Measurements from ENCODE around the gene DYNLL1. TPM values are rescaled to one million over a fixed set of nuclear protein-coding genes. Genes with fewer than 3 reads are reported as not detected.
"Not testable (repeated sequence)": the region's sequence is repeated elsewhere in the genome, so short reads cannot be mapped to it uniquely, and the experiment has no call there.

The DYNLL1 gene
- 142 TPM for total RNA-seq
- long read RNA-seq, transcript DYNLL1-201 (3 exons, 720 nt): major isoform, 10 of 19 reads
- long read RNA-seq, partial matches to known transcripts: 0 of 19 reads
- long read RNA-seq, other reads (novel, unspliced or antisense): 5 of 19 reads

DNA sequence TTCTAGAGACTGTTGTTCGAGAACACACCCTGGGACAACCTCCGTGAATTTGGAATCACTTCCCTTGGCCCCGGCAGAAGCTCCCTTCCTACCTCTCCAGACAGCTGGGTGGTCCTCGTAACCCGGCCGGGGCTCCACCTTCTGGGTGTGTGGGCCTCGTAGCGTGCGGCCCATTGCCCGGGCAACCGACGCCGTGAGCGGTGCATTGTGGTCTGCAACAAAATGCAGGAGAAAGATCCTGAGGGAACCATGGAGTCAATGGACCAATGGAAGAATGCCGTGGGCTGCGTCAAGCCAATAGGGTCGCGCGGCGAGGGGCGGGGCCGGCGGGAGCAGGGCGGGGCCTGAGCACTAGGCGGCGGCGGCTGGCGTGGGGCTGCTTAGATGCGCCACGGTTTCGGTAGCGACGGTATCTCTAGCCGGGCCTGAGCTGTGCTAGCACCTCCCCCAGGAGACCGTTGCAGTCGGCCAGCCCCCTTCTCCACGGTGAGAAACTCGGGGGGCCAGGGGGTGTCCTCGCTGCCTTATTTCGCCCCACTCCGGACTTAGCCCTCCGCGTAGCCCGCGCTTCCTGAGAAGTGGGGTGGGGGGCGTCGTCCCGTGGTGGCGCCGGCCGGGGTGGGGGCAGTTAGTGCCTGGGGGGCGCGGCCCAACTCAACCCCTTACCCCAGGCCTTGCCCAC is at the start of gene DYNLL1:
Gene DYNLL1, plus strand, starts transcription at position 383 of the 682 bp plus-strand sequence. CDS start 309 bp downstream, outside the sequence.
- peak; percentile 99 for DNase-seq (ENCODE audit: low spot score)

DNA sequence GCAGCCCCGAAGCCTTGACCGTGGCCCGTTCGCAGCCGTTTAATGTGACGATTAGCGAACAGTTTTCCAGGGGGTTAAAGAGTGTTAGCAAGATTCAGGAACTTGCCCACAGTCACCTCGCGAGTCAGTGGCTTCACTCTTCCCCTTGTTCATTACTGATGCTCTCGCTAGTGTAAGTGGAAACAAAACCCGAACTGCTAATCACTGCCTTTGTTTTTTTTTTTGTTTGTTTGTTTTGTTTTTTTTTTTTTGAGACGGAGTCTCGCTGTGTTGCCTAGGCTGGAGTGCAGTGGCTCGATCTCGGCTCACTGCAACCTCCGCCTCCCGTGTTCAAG is 49.1 kb upstream of the DYNLL1 start:
- peak; percentile 65 for DNase-seq (ENCODE audit: low spot score)

DNA sequence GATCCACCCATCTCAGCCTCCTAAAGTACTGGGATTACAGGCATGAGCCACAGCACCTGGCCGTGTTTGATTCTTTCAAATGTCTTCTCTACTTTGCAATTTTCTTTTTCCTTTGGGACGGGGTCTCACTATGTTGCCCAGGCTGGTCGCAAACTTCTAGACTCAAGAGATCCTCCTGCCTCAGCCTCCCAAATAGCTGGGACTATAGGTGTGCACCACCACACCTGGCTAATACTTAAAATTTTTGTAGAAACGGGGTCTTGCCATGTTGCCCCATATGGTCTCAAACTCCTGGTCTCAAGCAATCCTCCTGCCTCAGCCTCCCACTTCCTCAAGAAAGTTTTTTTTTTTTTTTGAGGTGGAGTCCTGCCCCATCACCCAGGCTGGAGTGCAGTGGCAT is 47.9 kb upstream of the DYNLL1 start:
- no peak for DNase-seq (ENCODE audit: low spot score)

DNA sequence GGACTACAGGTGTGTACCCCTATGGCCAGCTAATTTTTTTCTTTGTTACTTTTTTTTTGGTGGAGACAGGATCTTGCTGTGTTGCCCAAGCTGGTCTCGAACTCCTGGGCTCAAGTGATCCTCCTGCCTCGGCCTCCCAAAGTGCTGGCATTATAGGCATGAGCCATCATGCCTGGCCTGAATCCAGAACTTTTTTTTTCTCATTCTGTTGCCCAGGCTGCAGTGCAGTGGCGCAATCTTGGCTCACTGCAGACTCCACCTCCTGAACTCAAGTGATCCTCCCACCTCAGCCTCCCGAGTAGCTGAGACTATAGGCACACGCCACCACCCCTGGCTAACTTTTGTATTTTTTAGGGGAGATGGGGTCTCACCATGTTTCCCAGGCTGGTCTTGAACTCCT is 43.4 kb upstream of the DYNLL1 start:
- DNase-seq (ENCODE audit: low spot score): not testable (repeated sequence)

DNA sequence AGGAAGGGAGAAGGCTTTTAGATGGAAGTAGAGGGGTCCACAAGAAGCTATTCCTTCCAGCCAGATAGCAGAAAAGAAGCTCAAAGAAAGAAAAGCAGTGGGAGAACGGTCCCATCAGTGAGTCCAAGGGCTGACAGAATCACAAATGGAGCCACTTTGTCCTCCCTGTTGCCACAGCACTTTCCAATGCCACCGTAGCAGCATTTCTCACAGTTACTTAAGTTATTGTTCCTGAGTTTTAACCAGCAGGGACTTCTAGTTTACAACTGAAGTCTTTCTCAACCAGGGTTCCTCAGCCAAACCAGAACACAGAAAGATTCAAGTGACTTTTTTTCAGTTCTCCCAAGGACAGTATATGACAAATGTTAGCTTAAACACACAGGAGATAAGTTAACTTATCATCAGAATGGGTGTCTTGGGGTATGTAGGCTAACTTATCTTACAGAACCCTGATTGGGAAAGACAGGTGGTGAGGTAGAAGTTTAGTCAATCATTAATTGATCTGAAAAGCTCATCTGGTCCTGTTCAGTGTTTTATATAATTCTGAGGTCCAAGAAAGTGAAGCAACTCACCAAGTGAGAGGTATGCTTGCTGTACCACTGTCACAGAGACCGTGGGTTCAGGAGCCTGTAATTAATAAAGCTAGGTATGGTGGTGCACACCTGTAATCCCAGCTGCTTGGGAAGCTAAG is 42.7 kb upstream of the DYNLL1 start:
- no peak for DNase-seq (ENCODE audit: low spot score)

DNA sequence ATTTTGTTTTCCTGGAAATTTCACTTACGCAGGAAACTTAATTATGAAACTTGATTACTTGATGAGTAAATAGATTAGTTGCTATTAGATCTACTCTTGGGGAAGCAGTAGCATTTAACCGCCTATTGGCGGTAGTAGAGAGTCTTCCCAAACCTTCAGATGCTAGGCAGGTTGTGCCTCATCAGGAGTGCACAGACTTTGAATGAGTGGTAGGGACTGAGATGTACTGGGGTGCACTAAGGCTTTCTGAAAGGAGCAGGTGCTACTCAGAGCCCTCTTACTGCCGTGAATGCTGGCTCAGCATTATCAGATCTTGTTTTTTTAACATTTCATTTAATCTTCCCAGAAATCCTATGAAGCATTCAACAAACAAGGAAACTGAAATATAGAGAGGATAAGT is 41.9 kb upstream of the DYNLL1 start:
- no peak for DNase-seq (ENCODE audit: low spot score)

DNA sequence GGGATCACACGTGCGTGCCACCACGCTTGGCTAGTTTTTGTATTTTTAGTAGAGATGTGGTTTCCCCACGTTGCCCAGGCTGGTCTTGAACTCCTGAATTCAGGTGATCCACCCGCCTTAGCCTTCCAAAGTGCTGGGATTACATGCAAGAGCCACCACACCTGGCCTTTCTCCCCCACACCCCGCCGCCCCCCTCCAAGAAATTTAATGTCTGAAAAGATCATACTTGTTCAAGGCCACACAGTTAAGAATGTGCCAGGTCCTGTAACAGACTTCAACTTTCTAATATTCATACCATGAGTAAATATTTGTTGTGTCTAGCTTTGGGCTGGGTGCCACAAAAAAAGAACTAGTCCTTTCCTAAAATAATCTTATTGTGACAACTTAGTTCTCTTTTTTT is 40.6 kb upstream of the DYNLL1 start:
- DNase-seq (ENCODE audit: low spot score): no peak

DNA sequence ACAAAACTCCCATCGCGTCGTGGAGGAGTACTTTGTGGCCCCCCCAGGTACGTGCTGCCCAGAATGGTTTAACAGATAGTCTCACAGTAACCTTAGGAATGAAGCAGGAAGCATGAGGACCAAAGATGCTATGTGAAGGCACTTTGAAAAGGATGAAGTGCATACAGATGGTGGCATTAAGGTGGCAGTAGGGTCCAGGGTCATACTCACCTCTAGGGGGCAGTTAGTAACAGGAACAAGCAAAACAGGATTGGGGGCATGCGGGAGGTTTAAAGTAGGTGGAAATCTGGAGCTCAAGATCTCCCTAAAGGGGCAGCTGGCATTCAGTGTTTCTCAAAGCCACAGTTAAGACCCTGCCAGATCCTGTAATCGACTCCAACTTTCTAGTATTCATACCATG is 38.8 kb upstream of the DYNLL1 start:
- no peak for DNase-seq (ENCODE audit: low spot score)

DNA sequence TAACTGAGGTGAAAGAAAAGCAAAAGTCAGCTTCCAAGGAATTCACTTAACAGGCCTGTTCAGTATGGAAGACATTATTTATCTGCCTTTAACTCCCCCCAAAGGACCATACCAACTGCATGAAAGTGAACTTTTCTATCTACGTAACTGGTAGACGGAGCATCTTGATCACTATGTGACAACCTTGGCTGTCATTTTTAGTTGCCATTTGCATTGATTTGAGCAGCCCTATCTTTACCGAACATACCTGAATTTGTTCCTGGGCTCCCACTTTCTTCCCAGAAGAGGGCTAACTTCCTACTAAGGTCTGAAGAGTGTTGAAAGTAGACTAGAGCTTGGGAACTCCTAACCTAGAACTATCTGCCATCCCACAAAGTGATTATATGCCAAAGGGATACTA is 35.8 kb upstream of the DYNLL1 start:
- DNase-seq (ENCODE audit: low spot score): no peak

DNA sequence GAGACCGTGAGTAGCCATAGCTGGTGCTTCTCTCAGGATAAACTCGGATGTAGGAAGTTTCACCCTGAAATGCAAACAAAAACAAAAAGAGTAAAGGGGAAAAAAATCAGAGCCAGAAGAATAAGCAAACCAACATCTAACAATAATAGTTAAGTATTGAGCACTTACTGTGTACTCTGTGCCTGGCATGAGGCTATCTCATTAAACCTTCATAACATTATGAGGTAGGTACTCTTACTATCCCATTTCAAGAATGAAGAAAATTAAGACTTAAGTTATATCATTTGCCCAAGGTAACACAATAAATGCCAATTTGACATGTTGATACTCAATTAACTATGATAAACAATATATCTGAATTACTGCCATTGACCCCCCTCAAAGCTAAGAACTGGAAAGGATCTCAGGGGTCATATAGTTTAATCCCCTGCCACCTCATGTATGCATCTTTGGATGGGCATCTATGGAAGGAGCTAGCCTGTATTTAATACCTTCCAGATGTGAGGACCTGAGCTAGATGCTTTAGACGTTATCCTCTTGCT is 33.7 kb upstream of the DYNLL1 start:
- no peak for DNase-seq (ENCODE audit: low spot score)

DNA sequence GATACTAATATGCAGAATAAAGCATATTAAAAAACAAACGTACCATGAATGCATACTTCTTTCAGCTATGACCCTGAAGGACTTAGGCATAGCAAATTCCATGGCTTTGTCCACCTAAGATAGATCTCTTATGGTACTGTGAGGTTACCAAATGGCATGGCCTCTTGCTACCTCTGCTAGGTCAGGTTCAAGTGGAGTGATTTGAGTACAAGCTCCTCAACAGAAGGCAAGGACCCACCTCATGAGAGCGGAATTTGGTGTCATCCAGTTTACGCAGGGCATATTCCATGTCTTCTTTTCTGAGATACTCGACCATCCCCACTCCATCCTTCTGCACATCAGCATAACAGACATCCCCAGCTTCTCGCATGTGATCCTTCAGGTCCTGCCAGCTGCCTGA is 32.2 kb upstream of the DYNLL1 start:
- DNase-seq (ENCODE audit: low spot score): no peak

DNA sequence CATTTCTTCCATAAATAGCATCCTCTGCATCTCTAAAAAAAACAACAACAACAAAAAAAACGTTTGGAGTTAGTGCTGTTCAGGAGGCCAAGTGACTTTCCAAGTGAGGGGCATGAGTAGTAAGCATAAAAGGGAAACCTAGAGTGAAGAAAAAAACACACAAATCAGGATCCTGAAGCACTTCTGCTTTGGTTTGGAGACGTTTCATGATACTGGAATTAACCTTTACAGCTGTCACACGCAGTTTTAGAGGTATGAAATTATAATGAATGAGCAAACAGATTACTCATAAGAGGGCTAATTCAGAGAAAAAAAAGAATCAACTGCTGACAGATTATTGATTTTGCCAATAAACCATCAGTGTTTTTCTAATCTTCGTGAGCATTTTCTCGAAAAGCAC is 30.2 kb upstream of the DYNLL1 start:
- DNase-seq (ENCODE audit: low spot score): no peak

DNA sequence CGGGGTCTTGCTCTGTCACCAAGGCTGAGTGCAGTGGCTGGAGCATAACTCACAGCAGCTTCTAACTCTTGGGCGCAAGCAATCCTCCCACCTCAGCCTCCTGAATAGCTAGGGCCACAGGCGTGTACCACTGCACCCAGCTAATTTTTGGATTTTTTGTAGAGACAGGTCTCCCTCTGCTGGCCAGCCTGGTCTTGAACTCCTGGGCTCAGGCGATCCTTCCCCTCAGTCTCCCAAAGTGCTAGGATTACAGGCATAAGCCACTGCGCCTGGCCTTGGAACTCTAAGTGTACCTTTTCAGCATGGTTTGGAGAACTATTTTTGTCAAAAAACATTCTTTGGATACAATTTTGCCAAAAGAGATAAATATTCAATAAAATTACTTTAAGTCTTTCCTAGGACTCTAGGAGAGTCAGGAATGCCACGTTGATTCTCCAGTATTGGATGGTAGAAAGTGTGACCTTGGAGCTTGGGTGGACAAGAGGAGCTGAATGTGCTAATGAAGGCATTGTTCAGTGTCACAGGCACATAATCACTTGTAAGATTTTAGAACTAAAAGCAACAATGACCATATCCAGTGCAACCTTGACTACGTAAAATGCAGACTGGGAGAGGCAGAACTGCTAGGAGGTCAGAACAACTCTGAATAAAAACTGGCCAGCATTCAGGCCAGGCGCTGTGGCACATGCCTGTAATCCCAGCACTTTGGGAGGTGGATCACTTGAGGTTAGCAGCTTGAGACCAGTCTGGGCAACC is 29.2 kb upstream of the DYNLL1 start:
- DNase-seq (ENCODE audit: low spot score): peak; percentile 39

DNA sequence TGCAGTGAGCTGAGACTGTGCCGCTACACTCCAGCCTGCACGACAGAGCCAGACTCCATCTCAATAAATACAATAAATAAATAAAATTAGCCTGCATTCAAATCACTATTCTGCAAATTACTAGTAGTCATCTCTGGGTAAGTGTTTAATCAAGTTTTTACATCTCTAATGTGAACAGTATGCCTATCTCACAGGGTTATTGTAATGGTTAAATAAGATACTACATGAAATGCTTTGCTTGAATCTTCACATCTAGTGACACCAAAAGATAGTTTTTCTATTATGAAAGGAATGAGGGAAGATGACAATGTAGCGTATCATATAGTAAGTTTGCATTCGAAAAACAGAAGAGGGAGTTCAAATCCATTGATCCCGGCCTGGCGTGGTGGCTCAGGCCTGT is 28.5 kb upstream of the DYNLL1 start:
- peak; percentile 28 for DNase-seq (ENCODE audit: low spot score)

DNA sequence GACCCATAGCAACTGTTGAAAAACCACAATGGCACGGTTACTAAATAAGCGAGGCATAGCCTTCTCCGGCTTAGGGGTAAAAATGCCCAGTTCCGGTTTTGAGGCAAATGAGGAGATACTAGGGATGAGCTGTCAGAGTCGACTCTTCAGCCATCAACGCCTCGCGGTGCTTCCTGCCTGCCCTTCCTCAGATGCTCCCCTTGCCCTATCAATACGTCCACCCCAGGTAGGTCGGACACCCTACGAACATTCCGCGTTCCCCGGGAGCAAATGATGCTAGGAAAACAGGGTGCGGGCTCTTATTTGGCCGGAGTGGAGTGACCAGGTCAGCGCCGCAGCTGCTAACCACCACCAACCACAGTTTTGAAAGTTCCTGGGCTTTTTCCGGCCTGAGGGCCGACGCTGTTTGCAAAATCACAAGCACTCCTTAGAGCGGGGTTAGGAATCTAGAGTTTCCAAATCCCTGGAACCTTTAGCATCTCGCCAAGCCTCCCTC is 27.5 kb upstream of the DYNLL1 start:
- no peak for DNase-seq (ENCODE audit: low spot score)

DNA sequence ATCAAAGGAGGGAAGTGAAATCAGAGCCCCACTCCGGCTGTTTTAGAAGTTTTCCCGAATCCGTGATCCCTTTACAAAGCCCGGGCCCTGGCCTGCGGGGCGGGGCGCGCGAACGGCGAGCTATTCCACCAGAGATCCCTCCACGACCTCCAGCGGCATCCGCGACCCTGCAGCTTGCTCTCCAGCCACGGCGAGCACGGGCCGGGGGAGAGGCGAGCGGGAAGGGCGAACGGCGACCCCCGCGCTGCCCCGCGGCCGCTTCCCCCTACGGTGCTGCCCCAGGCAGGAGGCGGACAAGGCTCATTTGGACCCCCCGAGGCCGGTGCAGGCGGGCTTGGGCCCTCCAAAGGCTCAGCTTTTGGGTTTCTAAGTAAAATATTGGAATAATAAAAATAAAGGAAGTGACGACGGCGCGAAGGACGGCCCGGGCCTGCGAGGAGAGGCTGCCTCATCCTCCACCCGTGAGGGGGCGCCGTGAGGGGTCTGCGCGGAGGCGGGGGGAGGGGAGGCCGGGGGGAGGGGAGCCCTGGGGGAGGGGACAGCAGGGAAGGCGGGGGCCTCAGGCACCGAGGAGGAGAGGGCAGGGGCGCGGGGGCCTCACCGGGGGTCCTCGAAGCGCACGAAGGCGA is 27.0 kb upstream of the DYNLL1 start:
- no peak for DNase-seq (ENCODE audit: low spot score)

DNA sequence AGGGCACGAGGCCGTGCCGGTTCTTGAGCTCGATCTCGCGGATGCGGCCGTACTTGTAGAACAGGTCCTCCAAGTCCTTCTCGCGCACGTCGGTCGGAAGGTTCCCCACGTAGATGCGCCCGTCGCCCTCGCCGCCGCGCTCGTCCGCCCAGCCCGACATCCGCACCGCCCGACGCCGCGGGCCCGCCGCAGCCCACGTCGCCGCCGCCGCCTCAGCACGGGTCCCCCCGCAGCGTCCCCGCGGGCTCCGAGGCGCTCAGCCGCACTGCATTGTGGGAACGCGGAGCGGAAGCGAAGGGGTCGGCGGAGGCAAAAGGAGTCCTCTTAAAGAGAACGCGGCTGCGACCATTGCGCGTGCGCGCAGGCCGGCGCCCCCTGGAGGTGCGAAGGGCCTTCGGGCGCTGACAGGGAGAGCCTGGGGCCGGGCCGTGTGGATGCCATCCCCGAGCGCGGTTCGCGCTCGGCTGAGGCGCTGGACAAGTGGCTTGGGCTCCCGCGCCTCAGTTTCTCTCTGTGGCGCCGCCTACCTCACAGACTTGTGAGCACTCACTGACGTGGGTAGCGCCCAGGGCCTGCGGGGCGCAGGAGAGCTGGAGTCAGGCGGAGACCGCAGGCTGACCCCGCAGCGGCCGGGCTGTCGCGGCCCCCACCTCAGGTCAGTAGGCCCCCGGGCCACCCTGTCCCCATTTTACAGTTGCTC is 26.3 kb upstream of the DYNLL1 start, which contains the start of gene SRSF9:
Gene SRSF9, minus strand, starts transcription at position 299 of the 700 bp plus-strand sequence. Its CDS starts 139 bp downstream, at position 160.
- DNase-seq (ENCODE audit: low spot score): peak; percentile 99

DNA sequence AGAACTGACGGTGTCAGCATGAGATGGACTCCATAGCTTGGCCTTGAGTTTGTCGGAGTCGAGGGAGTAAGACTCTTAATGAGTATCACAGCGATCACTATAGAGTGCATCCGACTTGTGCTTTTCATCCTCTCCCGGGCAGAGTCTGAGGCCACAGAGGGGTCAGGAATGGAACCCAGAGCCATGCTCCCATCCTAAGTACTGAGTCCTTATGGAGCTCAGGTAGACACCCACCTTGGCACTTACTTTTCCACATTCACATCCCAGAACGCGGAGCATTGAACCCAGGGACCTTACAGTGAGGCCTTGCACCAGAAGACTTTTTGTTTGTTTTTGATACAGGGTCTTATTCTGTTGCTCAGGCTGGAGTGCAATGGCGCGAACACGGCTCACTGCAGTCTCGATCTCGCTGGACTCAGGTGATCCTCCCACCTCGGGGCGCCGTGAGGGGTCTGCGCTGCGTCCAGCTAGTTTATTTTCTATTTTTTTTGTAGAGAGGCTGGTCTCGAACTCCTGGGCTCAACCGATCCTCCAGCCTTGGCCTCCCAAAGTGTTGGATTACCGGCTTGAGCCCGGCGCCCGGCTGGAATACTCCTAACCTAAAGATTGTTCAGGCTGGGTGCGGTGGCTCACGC is 25.6 kb upstream of the DYNLL1 start:
- DNase-seq (ENCODE audit: low spot score): no peak

DNA sequence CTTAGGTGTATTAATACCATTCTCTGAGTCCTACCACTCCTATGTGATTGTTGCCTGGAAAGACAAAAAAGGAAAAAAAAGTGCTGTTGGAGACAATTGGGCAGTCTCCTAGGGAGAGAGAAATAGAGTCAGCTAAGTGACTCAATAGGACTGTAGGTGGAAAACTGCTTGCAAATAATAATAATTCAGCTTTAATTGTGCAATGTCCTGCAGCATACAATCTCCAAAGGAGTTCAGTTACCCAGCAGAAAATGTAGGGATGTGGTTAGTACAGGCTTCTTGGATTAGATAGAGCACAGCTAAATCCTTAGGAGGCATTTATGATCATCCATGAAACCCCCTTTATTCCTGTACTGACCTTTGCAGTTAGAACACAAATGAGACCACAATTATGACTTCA is 23.4 kb upstream of the DYNLL1 start:
- DNase-seq (ENCODE audit: low spot score): no peak

All from mesenteric fat pad (tissue), 1 donor.